AG04450 (cell line): ENCODE results near the gene DNAJC27. TPM values are rescaled to one million over a fixed set of nuclear protein-coding genes. Genes with fewer than 3 reads are reported as not detected.

Source experiments
- CTCF ChIA-PET: fragments of 300-600, 350-600 bp; formaldehyde crosslinking; extraction: SDS; loops from one replicate; lab custom pipeline; 2022; ENCODE audit warnings: antibody characterized with exemption, inconsistent platforms; lab: Charles Lee
- POLR2A ChIA-PET: fragments of 350-600 bp; formaldehyde crosslinking; extraction: SDS; loops from one replicate; lab custom pipeline; 2021; ENCODE audit warnings: antibody characterized with exemption, inconsistent platforms; lab: Yijun Ruan, JAX
- DNase-seq: peaks from one replicate; pipeline ENCODE4 v3.0.0-alpha.2; 2011; ENCODE audit warnings: low read depth, low spot score
- H3K27ac ChIP-seq: one replicate; pipeline ENCODE4 v1.5.1; 2012; ENCODE audit warnings: low read depth, low read length, control low read depth
- H3K27me3 ChIP-seq: one replicate; pipeline ENCODE4 v1.6.0; 2012; ENCODE audit warnings: low read length; ENCODE audit not compliant: control insufficient read depth, insufficient read depth
- H3K4me3 ChIP-seq: 2 replicates; pipeline ENCODE4 v1.5.1; 2011; ENCODE audit warnings: mild to moderate bottlenecking, low read depth, low read length, control low read depth
- H3K9me3 ChIP-seq: 2 replicates; pipeline ENCODE4 v1.5.1; 2012; ENCODE audit warnings: low read length; ENCODE audit not compliant: control insufficient read depth, insufficient read depth
- CTCF ChIP-seq: IDR thresholded peaks from 2 replicates; pipeline ENCODE4 v1.5.1; 2011; ENCODE audit warnings: low read depth, low read length, control low read depth, inconsistent platforms
- polyA plus RNA-seq: library from polyadenylated mRNA; depleted of rRNA; stranded (reverse); fragments of >200 nt; gene quantifications from 2 replicates; pipeline ENCODE4 v1.2.3, GENCODE V29; 2011

Gene DNAJC27
- polyA plus RNA-seq, 1 experiment, result 4.1 TPM

- Histone ChIP-seq H3K4me3 (no peak overlapping the region), H3K27ac (no peak overlapping the region), H3K9me3 (no peaks in the 10 kb centered on the region), H3K27me3 (no peaks in the 10 kb centered on the region)
- no peak for TF ChIP-seq CTCF
- DNase-seq, result no peak
- ChIA-PET CTCF (no interaction called here), POLR2A (no interaction called here)
Measured at GRCh38 chr2:24958411-24958935, 13.3 kb downstream of the DNAJC27 start.

- Histone ChIP-seq H3K27ac (no peak overlapping the region), H3K27me3 (no peaks in the 10 kb centered on the region), H3K4me3 (no peak overlapping the region), H3K9me3 (no peaks in the 10 kb centered on the region)
- ChIA-PET POLR2A (no interaction called here), CTCF (no interaction called here)
- no peak for DNase-seq
- TF ChIP-seq CTCF, result no peak
Measured at GRCh38 chr2:24957976-24958375, 13.8 kb downstream of the DNAJC27 start.

- no peaks in the 10 kb centered on the region for H3K9me3 ChIP-seq
- no peak for TF ChIP-seq CTCF
- POLR2A ChIA-PET, result no interaction called here
- DNase-seq, result no peak
- no peak overlapping the region for H3K4me3 ChIP-seq
- H3K27ac ChIP-seq, result no peak overlapping the region
- CTCF ChIA-PET, result no interaction called here
- H3K27me3 ChIP-seq, result no peaks in the 10 kb centered on the region
Measured at GRCh38 chr2:24957221-24957620, 14.5 kb downstream of the DNAJC27 start.

GRCh38 chr2:24955921-24956320 is 15.8 kb downstream of the DNAJC27 start:
- DNase-seq, result no peak
- Histone ChIP-seq H3K4me3 (no peak overlapping the region), H3K27me3 (no peaks in the 10 kb centered on the region), H3K9me3 (no peaks in the 10 kb centered on the region), H3K27ac (no peak overlapping the region)
- ChIA-PET POLR2A (no interaction called here), CTCF (interaction anchor here (1.1 kb wide), 1 partner anchor 19 kb away, joined by 3 read pairs; no protein-coding TSS in a partner anchor)
- no peak for TF ChIP-seq CTCF

GRCh38 chr2:24955232-24955631 is 16.5 kb downstream of the DNAJC27 start:
- POLR2A ChIA-PET, result no interaction called here

More at GRCh38 chr2:24955232-24955631, 16.5 kb downstream of the DNAJC27 start:
- no peak for DNase-seq
- Histone ChIP-seq H3K9me3 (no peaks in the 10 kb centered on the region), H3K27ac (no peak overlapping the region), H3K27me3 (no peaks in the 10 kb centered on the region), H3K4me3 (no peak overlapping the region)
- CTCF ChIA-PET, result no interaction called here
- TF ChIP-seq CTCF, result no peak
